GM19438 (cell line): ENCODE results near the gene PMPCA.

Experiments used
- ATAC-seq: cut with Tn5 transposase; IDR thresholded peaks from one replicate; pipeline ENCODE4 v1.9.1; 2021; ENCODE audit warnings: low read depth; ENCODE audit not compliant: unreplicated experiment

The PMPCA gene

DNA sequence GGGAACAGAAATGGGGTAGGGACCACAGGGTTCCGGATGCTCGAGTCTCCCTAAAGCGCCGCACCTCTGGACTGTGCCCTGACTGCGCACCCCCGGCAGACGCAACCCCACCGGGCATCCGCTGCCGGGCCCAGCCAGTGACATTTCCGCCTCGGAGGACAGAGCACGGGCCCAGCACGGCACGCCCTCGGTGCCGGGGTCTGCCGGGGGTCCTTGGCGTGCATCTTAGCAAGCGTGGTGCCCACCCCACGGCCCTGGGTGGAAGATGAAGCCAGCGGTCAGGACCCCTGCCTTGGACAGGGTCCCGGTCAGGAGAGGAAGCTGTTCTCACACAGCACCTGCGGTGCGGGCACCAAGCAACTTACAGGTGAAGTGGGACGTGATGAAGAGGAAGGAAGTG is 22.1 kb downstream of the PMPCA start:
- ATAC-seq = no peak

DNA sequence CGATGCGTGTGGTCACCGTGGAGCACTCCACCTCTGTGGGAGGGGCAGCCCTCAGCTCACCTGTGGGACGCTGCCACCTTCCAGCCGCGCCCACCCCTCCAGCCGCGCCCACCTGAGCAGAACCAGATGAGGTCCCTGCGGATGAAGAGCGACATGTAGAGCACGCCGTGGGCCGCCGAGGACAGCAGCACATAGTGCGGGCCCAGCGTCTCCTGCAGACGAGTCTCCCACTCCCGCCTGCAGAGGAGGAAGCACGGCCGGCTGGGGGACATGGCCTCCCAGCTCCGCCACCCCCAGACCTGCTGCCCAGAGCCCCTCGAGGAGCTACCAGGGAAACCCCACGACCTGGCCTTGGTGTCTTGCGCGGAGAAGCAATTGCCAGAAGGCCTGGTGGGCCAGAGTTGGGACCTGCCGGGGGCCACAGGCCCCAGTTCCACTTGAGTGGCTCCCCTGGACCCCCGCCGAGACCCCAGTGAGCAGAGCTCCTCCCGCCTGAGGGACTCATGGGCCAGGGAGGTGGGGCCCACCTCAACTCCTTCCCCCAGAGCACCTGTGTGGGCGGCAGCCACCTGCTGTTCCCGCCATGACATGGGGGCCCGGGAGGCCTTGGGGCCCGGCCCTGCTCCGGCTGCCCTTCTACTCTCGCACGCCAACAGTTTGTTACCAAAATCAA is 22.7 kb downstream of the PMPCA start:
- ATAC-seq = no peak

DNA sequence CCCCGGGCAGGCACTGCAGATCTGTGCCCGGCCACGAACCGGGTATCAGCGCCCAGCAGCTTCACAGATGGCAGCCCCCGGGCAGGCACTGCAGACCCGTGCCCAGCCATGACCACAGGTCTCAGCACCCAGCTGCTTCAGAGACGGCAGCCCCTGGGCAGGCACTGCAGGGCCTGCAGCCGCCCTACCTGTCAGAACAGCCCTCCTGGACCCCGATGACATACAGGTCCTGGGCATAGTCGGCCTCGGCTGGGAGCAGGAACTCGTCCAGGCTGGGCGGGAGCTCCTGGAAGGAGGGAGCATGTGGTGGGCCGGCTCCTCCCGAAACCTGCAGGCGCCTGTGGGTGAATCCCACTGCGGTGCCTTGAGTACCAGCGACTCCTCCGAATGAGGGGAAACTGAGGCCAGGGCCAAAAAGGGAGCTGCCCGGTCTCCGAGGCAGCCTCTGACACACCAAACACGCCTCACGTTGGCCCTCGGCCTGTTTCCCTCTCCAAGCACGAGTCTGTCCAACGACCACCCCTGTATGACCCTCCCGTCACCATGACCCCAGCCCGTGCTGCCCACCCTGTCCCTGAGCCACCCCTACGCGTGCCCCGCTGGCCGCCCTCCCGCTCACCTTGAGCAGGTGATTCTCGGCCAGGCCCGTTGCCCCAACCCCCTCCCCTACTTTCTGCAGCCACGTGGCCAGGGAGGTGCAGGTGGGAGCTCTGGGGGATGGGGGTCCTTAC is 23.6 kb downstream of the PMPCA start:
- ATAC-seq = no peak

DNA sequence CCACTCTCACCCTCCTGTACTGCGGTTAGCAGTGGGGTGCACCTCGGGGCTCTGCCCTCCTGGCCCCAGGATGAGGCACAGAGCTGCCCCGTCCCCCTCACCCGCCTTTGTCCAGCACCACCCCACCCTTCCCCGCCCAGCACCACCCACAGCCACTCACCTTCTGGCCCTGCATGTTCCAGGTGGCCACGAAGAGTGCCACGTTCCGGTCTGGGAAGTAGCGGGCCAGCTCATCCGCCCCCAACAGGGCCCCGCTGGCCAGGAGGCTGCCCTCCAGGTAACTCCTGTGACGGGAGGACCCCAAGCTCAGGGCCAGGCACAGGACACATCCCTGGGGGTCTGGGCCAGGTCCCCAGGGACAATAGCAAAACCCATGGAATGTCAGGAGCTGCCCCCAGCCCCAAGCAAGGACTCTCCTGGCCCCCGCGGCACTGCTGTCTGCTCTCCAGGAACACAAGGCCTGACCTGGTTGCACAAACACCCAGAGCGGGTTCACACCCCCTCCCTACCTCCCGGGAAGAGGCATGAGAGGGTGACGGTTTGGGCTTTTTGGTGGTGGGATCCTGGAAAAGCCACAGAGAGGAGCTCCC is 24.2 kb downstream of the PMPCA start:
- no peak for ATAC-seq

DNA sequence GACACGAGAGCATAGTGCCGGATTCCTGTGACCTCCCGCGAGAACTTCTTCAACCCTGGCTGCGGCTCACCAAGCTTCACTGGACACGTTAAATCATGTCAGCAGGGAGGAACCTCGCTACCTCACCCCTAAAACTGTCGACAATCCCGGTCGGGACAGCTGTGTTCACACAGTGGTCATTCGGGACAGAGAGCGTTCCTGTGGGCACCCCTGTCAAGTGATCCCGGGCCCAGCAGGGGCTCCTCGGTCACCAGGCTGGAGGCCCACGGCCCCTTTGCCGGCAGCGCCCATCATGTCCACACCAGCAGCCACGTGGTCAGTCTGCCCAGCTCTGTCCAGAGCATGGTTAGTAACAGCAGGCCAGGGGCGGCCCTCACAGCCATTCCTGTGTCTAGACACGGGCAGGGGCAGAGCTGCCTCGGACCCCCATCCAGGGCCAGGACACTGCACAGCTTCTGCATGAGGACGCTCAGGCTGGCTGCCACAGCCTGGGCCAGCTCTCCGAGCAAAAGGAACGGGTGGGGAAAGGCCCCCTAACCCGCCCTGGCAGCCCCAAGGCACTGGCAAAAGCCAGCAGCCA is 25.7 kb downstream of the PMPCA start:
- ATAC-seq = no peak

DNA sequence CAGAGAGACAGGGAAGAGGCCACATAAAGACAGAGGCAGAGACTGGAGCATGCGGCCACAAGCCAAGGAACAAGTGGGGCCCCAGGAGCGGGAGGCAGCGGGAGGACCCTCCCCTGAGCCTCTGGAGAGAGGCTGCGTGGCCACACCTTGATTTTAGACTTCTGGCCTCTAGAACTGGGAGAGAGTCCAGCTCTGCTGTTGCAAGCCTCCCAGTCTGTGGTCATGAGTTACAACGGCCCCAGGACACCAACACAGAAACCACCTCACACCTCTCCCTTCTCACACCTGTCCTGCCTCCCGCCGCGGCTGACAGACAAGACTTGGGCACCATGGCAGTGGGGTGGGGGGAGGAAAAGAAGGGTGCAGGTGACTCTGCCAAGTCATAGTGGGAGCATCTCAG is 27.0 kb downstream of the PMPCA start:
- no peak for ATAC-seq

DNA sequence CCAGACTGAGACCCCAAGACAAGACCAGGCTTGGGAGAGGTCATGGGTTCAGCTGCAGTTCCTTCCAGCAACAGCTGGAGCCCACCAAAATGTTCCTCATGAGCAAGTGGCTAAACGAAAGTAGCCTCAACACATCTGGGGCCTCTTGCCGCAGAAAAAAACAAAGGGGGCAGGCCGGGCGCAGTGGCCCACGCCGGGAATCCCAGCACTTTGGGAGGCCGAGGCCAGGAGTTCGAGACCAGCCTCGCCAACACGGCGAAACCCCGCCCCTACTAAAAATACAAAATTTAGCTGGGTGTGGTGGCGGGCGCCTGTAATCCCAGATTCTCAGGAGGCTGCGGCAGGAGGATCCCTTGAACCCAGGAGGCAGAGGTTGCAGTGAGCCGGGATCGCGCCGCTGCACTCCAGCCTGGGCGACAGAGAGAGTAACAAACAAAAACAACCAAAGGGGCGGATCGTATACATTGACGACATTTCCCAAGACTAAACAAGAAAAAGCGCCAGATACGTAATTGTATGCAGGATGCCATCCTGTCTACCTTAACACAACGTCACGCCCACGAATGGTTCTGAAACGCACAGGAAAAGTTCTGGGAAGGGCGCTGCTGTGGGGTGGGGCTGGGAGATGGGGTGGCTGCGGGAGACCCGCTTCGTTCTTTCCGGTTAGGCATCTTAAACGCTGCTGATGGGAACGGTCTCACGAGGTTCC is 27.5 kb downstream of the PMPCA start:
- no peak for ATAC-seq

DNA sequence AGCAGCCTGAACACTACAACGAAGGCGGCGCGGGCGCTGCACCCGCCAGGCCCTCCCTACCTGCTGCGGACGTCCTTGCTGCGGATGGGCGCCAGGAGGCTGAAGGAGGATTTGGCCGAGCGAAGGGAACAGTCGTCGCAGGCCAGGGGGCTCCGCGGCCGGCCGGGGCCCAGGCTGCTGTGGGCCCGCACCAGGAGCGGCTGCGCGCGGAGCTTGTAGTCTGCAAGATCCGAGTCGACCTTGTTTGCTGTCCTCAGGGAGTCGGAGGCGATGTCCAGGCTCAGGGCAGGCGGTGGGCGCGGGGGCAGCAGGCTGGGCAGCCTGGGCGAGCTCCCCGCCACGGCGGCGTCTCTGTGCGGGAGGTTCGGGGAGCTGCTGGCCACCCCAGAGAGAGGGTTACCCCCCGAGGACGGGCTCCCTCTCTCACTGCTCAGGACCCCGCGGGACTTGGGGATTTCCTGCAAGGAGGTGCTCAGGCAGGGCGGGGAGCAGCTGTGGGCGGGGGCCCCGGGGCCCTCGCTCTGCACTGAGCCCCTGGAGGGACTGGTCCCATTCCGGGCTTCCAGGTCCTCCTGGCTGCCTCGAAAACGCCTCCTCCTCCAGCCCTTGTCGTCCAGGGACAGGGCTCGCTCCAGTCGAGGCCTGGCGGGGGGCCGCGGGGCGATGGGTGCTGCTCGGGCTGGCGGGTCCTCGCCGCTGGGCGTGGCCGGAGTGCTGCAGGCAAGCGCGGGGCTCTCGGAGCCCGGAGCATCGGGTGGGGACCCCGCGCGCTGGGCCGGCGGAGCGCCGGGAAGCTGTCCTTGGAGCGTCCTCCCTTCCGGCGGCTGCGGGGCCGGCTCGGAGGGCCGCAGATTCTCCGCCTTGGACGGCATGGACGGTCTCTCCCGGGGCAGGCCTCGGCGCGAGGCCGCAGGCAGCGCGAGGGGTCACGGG is 28.4 kb downstream of the PMPCA start:
- peak; percentile 51 for ATAC-seq

DNA sequence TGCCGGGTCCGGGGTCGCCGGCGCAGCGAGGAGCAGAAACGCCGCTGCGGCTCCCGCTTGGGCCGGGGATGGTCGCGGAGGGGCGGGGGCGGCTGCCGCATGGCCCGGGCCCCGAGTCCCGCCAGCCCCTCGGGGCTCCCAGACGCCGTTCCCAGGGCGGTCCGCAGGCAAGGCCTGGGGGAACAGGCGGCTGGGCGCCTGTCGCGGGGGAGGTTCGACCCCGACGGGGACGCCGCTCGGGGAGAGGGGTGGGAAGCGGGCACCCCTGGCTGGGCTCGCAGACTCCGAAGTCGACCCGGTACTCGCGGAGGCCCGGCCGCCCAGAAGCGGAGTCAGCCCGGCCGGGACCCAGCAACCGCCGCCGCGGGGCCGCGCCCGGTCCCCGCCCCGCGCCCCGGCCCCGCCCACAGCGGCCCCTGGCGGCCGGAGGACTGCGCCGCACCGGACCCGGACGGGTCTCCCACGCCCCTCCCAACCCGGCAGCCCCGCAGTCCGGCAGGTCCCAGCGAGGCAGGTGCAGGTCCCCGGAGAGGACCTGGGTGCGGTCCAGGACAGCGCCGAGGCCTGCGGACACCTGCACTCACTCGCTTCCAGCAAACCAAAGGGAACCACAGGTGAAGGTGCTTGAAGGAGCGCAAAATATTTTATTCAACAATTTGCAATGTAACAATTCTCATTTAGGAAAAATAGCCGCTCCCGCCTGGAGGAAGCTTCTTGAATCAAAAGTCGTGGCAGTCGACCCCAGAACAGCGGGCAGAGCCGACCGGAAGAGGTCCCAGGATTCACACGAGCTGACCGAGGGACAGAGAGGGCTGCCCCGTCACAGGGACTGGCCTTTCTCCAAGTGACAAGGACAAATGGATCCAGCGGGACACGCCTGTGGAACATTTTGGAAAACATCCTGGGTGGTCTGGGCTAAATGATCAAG is 29.3 kb downstream of the PMPCA start, which contains the start of gene INPP5E:
Gene INPP5E, minus strand, starts transcription at position 365 of the 928 bp plus-strand sequence. CDS start 426 bp downstream, outside the sequence.
- ATAC-seq = peak; percentile 62

DNA sequence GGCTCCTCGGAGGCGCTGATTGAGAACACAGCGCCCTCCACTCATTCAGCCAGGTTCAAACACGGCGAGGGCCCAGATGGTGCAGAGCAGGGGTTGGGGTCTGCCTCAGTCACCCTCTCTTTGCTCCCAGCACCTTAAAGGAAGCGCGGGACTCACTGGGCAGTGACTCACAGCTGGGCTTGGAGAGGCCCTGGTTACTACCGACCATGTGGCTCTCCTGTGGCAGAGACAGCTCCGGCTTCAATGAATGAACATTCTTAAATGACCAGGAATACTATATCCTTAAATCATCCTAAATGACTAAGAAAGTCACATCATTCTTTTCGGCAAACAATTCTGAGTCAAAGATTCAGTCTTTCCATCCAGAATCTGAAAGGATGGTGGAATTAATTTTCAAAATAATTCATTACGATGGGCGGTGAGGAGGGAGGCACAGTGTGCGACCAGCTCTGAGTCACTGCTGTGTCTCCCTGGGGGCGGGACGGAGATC is 30.8 kb downstream of the PMPCA start:
- ATAC-seq = no peak

DNA sequence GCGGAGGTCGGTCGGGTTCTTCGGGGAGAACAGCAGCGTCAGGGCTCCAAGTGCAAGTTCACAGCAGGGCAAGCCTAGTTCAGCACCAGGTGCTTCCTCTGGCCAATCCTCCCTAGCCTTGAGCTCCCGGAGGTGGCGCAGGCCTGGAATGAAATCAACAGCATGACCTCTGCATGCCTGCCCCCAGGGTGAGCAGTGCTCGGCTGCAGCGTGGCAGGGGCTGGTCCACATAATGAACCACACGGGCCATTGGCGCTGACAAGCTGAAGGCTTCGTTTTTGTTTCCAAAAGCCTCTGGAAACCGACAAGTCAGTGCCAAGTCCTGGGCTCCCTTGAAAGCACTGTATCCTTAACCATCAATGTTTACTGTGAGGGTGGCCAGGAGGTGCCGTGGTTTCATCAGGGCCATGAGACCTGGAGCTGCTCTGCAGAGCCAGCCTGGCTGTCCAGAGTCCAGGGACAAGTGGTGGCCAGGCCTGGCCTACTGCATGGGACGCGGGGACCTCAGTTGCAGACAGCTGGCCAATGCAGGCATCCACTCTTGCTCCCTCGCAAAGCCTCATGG is 31.3 kb downstream of the PMPCA start:
- no peak for ATAC-seq

DNA sequence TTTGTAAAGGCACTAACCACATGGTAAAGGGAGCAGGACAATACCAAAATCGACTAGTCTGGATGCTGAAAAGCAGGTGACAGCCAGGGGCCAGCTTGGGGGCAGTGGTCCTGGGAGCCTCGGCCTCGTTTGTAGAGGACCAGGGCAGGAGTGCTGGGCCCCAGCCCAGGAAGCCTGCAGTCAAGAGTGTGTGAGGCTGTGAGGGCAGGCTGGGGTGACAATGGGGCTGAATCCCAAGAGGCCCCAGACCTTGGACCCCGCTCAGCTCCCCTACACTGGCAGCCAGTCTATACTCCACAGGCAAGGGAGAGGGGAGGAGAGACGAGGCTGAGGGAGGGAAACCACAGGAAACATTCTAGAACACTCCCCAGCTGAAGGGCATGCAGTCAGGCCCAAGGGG is 31.8 kb downstream of the PMPCA start:
- no peak for ATAC-seq

DNA sequence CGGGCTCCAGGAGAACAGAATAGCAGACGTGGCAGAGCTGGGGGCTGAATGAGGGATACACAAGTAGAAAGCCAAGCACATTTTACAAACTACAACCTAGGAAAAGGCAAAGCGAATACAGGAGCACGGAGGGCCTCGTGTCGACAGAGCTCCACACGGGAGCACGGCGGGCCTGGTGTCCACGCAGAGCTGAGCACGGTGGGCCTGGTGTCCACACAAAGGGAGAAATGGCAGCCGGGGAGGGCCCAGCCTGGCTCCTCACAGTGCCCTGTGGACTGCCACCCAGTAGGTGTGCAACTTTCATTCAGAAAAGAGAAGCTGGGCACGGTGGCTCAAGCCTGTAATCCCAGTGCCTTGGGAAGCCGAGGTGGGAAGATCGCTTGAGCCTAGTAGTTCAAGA is 32.6 kb downstream of the PMPCA start:
- ATAC-seq = no peak

DNA sequence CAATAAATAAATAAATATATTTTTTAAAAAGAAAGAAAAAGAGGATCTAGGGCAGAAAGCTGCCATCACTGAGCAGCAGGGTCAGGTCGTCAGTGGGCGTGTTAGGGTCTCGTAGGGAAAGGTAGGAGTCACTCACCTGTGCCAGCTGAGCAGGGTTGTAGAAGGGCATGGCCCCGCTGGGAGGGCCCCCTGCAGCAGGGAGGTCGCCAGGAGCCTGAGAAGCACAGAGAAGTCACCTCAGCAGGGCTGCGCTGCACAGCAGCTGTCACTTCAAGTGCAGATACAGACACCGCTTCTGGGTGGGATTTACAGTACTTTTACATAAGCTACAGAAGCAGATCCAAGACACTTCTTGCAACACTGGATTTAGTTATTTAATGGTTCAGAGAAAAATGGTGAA is 33.2 kb downstream of the PMPCA start:
- ATAC-seq = no peak

DNA sequence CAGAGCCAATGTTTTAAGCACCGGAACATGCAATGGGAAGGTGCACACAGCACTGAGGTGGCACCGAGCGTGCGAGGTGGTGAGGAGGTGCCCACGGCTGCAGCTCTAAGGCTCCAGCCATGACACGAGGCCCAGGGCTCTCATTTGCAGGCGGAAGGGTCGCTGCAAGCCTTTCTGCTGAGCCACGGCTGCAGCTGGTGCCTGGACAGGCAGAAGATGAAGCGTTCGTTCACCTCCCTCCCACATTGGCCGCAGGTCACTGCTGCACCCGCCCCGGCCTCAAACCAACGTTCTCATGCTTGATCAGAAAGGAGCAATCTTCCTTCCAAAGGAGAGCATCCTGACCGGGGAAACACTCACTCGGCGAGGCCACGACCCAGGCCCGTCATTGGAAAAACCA is 33.6 kb downstream of the PMPCA start:
- no peak for ATAC-seq

DNA sequence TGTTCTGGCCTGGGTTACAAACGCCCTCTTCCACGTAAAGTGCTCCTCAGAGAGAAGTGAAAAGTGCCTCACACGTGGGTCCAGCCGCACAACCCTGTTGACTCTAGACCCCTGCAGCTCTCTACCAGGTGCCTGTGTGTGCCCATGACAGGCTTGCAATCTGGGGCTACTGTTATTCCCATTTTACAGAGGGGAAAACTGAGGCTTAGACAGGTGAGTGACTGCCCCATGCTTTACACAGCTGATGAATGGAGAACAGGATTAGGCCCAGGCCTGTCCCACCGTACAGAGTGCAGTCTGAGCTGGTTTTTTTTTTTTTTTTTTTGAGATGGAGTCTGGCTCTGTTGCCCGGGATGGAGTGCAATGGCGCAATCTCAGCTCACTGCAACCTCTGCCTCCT is 35.3 kb downstream of the PMPCA start:
- ATAC-seq = no peak

DNA sequence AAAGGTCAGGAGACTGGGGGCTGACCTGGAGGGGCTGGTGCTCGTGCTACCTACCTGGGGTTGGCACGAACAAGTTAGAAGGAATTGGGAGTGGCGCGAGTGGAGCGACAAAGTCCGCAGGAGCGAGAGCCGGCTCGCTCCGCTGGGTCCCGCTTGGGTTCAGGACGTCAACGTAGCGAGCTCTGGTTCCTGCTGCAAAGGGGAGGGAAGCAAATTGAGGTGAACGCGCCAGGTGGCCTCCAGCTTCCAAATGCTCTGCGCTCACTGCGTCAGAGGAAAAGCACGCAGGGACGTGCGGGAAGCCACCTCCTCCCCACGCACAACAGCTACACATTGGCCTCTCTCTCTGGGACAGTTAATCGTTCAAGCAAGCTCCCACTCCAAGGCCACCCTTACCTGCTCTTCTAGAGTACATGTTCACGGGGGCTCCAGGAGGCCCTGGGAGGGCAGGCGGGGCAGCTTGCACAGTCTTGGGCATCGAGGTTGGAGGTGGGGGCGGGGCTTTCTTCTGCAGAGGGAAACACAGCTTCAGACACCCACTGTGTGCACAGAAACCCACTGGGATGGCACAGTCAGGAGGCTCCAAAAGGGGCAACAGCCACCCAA is 36.8 kb downstream of the PMPCA start:
- no peak for ATAC-seq

DNA sequence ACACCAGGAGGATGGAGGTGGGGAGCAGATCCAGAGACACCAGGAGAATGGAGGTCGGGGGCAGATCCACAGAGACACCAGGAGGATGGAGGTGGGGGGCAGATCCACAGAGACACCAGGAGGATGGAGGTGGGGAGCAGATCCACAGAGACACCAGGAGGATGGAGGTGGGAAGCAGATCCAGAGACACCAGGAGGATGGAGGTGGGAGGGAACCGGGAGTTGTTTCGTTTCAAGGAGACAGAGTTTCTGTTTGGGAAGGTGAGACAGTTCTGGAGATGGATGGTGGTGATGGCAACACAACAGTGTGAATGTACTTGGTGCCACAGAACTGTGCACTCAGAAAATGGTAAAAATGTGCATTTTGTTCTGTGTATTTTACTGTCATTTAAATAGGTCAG is 38.2 kb downstream of the PMPCA start:
- no peak for ATAC-seq
